Measurements from ENCODE around the gene DOCK9. TPM values are rescaled to one million over a fixed set of nuclear protein-coding genes. Genes with fewer than 3 reads are reported as not detected.
A peak's percentile ranks its signal among the peaks of the same experiment; 100 is the strongest.

Gene DOCK9
- total RNA-seq, 2 donors from 2014 or later = 25.4 to 26.7 TPM

DNA sequence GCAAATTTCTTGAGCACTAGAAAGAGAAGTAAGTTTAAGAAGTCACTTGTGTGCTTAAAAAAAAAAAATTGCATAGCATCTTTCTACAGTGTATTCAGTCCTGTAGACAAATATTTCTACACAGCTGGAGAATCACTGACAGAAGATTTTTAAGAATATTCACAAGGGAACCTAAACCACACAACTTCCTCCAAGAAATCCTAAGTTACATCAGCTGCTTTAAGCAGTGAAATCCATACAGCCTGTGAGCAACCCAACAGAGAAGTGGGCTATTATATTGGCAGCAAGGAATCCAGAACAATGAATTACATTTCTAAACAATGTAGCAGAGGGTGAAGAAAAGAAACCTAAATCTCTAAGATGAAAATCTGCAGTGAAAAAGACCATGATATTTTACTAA is 1.5 kb downstream of the DOCK9 start:
- DNase-seq (ENCODE audit: low spot score) (no peak), ATAC-seq (no peak)
- Mint-ChIP-seq H3K4me3 (no peak overlapping the region), H3K4me1 (ENCODE audit: low read depth in 2 of 2) (peaks cover 13 to 14% of the 10 kb centered on the region in 2 donors), H3K27ac (peak overlapping the region in 1 of 2 donors; percentile 30), H3K9me3 (no peaks in the 10 kb centered on the region), H3K36me3 (no peaks in the 10 kb centered on the region), H3K27me3 (no peaks in the 10 kb centered on the region)

DNA sequence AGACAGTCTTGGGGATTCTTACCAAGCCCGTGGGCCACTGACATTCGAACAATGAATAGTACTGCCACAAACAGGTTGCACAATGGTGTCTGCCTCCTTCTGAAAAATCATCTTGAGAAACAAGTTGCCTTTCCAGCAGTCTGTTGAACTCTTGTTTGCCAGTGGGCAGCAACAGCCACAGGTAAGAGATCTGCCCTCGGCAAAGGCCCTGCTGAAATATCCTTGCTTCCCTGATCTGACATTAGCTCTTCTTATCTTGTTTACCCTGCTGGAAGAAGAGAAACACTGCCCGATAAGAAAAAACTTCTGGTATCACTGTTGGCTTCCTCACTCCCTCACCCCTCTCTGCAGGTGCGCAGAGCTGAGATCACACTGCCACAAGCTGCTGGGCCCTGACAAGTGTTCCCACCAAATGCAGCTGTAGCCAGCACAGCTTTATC is 2.0 kb downstream of the DOCK9 start:
- Mint-ChIP-seq H3K4me3 (no peak overlapping the region), H3K9me3 (no peaks in the 10 kb centered on the region), H3K36me3 (no peaks in the 10 kb centered on the region), H3K27ac (peak overlapping the region in 1 of 2 donors; percentile 30), H3K27me3 (no peaks in the 10 kb centered on the region), H3K4me1 (ENCODE audit: low read depth in 2 of 2) (peaks cover 12% of the 10 kb centered on the region in 2 donors)
- no peak for ATAC-seq
- no peak for DNase-seq (ENCODE audit: low spot score)

DNA sequence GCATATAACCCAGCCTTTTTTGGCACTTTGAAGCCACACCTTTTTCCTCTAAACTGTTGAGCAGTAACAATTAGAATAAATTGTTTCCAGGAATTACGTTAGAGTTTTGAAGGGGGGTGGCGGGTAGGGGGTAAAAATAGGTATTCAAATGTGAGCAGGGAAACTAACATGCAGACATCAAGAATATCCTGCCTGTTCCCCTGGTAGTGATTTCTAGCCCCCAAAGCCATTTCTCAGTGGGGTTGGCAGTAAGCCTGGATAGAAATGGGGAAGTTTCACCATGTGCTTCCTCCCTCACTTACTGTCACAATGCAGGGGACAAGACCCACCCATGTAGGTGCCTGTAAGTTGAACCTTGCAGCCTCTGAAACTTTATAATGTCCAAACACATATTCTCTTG is 3.8 kb downstream of the DOCK9 start:
- Mint-ChIP-seq H3K4me3 (no peak overlapping the region), H3K27ac (no peak overlapping the region), H3K9me3 (no peaks in the 10 kb centered on the region), H3K27me3 (no peaks in the 10 kb centered on the region), H3K36me3 (no peaks in the 10 kb centered on the region), H3K4me1 (ENCODE audit: low read depth in 2 of 2) (peaks cover 16 to 18% of the 10 kb centered on the region in 2 donors)
- no peak for ATAC-seq
- DNase-seq (ENCODE audit: low spot score) = no peak

DNA sequence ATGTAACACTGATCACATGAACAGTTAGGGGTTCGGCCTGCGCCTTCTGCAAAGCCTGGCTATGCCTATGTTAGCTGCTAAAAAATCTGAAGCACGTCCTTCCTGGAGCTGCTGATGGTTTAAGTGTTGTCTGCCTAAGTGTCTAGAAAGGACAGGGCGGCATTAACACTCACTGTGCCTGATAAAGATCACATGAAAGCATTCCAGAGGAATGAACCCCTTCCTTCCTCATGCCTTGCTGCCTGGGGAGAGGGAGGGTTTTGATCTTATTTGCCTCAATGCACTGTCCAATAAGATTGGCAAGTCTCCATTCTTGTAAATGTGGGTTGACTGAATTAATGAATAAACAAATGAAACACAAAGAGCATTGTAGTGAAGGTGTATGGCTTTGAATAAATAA is 5.2 kb downstream of the DOCK9 start:
- ATAC-seq = no peak
- H3K27me3 Mint-ChIP-seq = no peaks in the 10 kb centered on the region
- no peaks in the 10 kb centered on the region for H3K9me3 Mint-ChIP-seq
- H3K4me1 Mint-ChIP-seq (ENCODE audit: low read depth in 2 of 2) = peaks cover 16 to 18% of the 10 kb centered on the region in 2 donors
- no peak overlapping the region for H3K4me3 Mint-ChIP-seq
- H3K36me3 Mint-ChIP-seq = no peaks in the 10 kb centered on the region
- DNase-seq (ENCODE audit: low spot score) = no peak
- H3K27ac Mint-ChIP-seq = no peak overlapping the region

DNA sequence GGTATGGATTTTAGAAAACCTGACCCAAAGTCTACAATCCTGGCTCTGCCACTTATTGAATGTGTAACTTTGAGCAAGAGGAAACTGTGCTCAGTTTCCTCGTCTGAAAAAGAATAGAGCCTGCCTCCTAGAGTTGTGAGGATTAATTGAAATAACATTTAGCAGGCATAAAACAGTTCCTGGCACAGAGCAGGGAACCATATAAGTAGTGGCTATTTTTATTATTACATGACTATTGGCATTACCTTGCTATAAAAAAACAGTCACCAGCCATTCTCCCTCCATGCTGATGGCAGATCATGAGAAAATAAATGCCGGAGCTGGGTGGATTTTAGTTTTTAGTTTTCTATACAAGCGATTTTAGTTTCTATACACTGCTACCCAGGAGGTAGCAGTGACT is 5.8 kb downstream of the DOCK9 start:
- ATAC-seq (no peak), DNase-seq (ENCODE audit: low spot score) (no peak)
- Mint-ChIP-seq H3K36me3 (no peaks in the 10 kb centered on the region), H3K9me3 (no peaks in the 10 kb centered on the region), H3K27ac (no peak overlapping the region), H3K4me3 (no peak overlapping the region), H3K4me1 (ENCODE audit: low read depth in 2 of 2) (peaks cover 13 to 18% of the 10 kb centered on the region in 2 donors), H3K27me3 (no peaks in the 10 kb centered on the region)

DNA sequence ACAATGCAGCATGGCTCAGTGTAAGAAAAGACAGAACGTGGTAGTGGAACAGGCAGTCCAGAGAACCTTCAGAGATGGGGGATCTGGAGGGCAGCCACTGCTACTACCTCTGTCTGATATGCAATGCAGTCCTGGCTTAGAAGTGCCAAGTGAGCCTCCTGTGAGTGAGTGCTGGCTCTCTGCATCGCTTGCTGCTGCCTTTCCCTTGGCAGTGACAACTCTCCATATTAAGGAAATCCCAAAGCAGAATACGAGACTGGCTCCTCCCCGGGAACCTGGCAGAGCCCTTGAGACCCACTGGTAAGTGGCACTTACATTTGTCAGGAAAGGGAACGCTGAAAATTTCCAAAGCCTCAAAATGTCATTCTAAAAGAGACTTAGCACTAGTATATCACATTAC is 7.5 kb downstream of the DOCK9 start:
- Mint-ChIP-seq H3K4me3 (no peak overlapping the region), H3K4me1 (ENCODE audit: low read depth in 2 of 2) (peaks cover 5 to 6% of the 10 kb centered on the region in 2 donors), H3K9me3 (no peaks in the 10 kb centered on the region), H3K36me3 (no peaks in the 10 kb centered on the region), H3K27me3 (no peaks in the 10 kb centered on the region), H3K27ac (no peak overlapping the region)
- DNase-seq (ENCODE audit: low spot score) (no peak), ATAC-seq (no peak)

DNA sequence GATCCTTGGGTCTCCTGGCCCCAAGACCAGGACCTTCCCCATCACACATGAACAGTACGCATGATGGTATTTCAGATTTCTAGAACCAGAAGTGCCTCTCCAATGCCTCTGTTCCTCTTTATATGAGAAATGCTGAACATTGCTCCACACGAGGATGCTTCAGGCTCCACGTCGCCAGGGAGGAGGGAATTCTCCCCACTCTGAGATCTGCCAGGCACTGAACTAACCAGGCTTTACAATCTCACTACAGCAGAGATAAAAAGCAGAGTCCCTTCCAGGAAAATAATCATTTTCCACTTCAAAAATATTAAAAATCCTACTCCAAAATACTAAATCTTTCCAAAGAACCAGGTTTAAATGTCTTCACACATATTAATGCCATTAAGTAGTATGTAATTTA is 10.4 kb downstream of the DOCK9 start:
- Mint-ChIP-seq H3K4me1 (ENCODE audit: low read depth in 2 of 2) (peaks cover 5 to 6% of the 10 kb centered on the region in 2 donors), H3K4me3 (no peak overlapping the region), H3K36me3 (no peaks in the 10 kb centered on the region), H3K9me3 (no peaks in the 10 kb centered on the region), H3K27ac (no peak overlapping the region), H3K27me3 (no peaks in the 10 kb centered on the region)
- ATAC-seq (no peak), DNase-seq (ENCODE audit: low spot score) (no peak)

DNA sequence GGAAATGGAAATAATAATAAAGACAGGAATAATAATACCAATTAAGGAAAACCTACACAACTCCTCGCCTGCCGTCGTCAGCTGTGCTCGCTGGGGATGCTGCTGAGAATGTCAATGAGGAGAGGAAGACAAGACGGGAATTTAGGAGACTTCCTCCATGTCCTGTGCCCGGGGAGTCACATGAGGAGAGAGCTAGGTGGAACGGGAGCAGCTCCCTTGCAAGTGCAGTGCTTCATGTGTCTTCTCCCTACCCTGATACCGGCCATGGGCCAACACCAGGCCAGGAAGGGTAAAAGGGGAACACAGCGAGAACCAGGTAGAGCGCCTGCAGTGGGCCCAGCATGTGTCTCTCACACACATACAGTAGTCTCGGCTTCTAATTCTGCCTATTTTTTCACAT is 11.8 kb downstream of the DOCK9 start:
- no peak overlapping the region for H3K27ac Mint-ChIP-seq
- no peaks in the 10 kb centered on the region for H3K9me3 Mint-ChIP-seq

DNA sequence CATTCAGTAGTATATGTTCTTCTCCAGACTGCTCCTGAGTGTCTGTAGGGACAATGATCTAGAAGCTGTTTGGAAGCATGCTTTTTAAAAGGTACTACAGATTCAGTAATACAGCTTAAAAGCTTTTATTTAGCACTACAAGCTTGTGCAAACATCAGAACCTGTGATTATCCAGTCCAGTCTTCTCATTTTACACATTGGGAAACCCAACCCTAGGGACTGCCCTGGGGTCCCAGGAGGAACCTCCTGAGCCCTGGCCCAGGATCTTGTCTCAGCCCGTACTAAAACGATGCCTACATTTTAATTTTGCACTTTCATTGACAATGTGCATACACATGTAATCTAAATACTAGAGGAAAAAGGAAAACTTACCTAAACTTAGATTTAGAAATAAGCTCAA is 12.5 kb downstream of the DOCK9 start:
- H3K36me3 Mint-ChIP-seq = no peaks in the 10 kb centered on the region
- no peaks in the 10 kb centered on the region for H3K9me3 Mint-ChIP-seq
- H3K4me1 Mint-ChIP-seq (ENCODE audit: low read depth in 2 of 2) = peaks cover 5 to 6% of the 10 kb centered on the region in 2 donors
- no peak overlapping the region for H3K27ac Mint-ChIP-seq
- no peak overlapping the region for H3K4me3 Mint-ChIP-seq
- DNase-seq (ENCODE audit: low spot score) (no peak), ATAC-seq (no peak)
- H3K27me3 Mint-ChIP-seq = no peaks in the 10 kb centered on the region

More for the DNA sequence above, 11.8 kb downstream of the DOCK9 start:
- no peak for DNase-seq (ENCODE audit: low spot score)
- Mint-ChIP-seq H3K36me3 (no peaks in the 10 kb centered on the region), H3K4me3 (no peak overlapping the region), H3K27me3 (no peaks in the 10 kb centered on the region), H3K4me1 (ENCODE audit: low read depth in 2 of 2) (peaks cover 5 to 6% of the 10 kb centered on the region in 2 donors)
- no peak for ATAC-seq

DNA sequence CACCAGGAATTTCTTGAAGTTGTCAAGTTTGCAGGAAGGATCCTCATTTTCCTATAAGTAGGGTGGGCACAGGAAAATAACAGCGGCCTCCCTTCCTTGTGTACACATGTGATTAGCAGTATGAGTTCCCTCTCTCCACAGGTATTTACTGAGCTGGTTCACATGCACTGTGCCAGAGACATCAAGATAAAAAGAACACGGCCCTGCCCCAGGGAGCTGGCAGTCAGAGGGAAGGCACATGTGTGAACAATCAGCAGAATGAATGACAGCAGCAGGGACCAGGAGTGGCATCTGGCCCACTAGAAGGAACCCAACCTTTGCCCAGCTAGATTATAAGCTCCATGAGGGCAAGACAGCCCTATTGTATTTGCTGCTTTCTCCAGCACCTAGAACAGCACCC is 13.9 kb downstream of the DOCK9 start:
- no peaks in the 10 kb centered on the region for H3K9me3 Mint-ChIP-seq
- no peaks in the 10 kb centered on the region for H3K27me3 Mint-ChIP-seq
- no peak overlapping the region for H3K27ac Mint-ChIP-seq

DNA sequence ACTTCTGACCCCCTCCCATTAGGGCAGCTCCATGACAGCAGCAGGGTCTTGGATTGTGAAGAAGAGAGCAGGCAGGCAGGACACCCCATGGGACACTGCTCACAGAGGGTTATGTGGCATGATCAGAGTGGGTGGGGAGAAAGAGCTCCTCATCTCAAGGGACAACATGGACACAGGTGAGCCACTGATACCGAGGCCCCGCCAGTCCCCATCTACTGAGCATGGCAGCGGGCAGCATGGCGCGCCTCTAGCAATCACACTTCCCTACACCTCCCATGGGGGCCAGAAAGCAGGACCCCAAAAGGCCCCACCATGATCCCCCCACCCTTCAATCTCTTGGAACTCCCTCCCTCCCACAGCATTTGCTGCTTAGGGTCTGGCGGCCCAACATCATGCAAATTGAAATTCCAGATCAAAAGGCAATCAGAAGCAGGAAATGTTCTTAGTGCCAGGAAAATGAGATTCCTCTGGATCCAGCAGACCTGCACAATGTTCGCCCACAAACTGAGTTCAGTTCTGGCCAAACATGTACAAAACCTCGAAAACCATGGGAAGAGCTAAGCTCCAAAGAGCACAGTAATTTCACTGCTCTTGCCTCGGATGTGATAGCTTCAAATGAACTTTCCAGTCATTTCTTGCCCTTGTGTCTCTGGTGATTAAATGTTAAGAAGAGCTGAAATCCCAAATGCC is 14.8 kb downstream of the DOCK9 start:
- Mint-ChIP-seq H3K9me3 (no peaks in the 10 kb centered on the region), H3K36me3 (no peaks in the 10 kb centered on the region), H3K4me3 (no peak overlapping the region), H3K27ac (no peak overlapping the region), H3K27me3 (no peaks in the 10 kb centered on the region), H3K4me1 (ENCODE audit: low read depth in 2 of 2) (peaks cover 0 to 6% of the 10 kb centered on the region in 2 donors)
- no peak for DNase-seq (ENCODE audit: low spot score)
- ATAC-seq = no peak

More for the DNA sequence above, 13.9 kb downstream of the DOCK9 start:
- DNase-seq (ENCODE audit: low spot score) (no peak), ATAC-seq (no peak)
- Mint-ChIP-seq H3K4me1 (ENCODE audit: low read depth in 2 of 2) (peaks cover 0 to 6% of the 10 kb centered on the region in 2 donors), H3K36me3 (no peaks in the 10 kb centered on the region), H3K4me3 (no peak overlapping the region)

DNA sequence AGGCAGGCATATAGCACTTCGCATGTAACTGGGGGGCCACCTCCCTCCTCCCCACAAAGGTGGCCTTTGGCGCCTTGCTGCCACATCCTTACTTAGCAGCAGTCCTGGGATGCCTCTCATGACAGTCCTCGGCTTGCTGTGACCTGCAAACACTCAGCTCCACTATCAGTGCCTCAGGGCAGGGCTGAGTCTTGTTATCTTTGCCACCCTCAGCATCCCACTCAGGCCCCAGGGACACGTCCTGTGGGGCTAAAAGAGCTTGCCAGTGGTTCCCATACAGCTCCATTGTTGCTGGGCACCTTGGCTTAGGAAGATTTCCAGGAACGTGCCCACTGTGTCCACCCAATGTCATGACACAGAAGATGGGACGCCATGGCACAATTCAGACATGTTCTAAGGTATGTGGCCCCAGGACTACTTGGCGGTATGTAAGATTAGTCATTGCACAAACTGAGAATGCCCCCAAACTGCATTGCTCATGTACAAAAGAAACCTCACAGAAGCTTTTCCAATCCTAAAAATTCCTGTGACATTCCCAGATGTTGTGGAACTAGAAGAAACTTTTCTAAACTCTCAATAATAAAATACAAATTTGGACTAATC is 16.3 kb downstream of the DOCK9 start:
- H3K27me3 Mint-ChIP-seq = no peaks in the 10 kb centered on the region
- H3K4me1 Mint-ChIP-seq (ENCODE audit: low read depth in 2 of 2) = peaks cover 0 to 6% of the 10 kb centered on the region in 2 donors
- DNase-seq (ENCODE audit: low spot score) (no peak), ATAC-seq (no peak)
- H3K4me3 Mint-ChIP-seq = no peak overlapping the region
- H3K36me3 Mint-ChIP-seq = no peaks in the 10 kb centered on the region
- no peak overlapping the region for H3K27ac Mint-ChIP-seq
- no peaks in the 10 kb centered on the region for H3K9me3 Mint-ChIP-seq

DNA sequence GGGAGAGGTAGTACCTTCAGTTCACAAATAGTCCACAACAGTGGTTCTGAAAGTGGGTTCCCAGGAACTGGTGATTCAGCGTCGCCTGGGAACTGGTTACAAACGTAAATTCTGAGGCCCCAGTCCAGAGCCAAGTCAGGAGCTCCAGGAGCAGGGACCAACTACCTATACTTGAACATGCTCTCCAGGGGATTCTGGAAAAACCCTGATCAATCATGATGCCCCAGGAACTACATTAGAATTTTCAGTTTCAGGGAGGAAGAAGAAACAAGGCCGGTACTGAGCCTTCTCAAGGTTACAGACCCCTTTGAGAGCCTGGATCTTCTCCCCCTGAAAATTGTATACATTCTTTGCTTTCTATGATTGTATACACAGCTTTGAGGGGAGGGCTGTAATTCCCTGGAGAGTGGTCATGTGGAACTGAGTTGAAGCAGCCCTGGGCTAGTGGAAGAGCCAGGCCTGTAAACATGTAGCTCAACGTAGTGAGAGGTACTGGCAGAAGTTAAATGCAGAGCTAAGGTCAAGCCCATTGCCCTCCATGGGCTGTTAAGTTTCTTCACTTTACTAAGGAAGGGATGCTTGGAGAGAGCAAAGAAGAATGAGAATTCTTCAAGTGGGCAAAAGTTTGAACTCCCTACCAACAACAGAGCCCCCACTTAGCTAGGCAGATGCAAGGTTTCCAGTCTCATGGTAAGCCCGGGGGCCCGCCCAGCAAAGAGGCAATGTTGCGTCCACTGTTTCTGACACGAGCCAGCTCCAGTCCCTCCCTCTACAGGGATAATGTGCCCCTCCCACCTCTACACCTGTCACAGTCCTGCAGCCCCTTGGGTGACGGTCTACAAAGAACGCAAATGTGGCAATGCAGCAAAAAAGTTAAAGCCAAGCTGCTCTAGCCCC is 17.0 kb downstream of the DOCK9 start:
- Mint-ChIP-seq H3K27ac (no peak overlapping the region), H3K27me3 (no peaks in the 10 kb centered on the region), H3K9me3 (no peaks in the 10 kb centered on the region), H3K4me3 (no peak overlapping the region), H3K36me3 (no peaks in the 10 kb centered on the region), H3K4me1 (ENCODE audit: low read depth in 2 of 2) (peaks cover 0 to 6% of the 10 kb centered on the region in 2 donors)
- ATAC-seq (no peak), DNase-seq (ENCODE audit: low spot score) (no peak)

Measured in natural killer cell treated with Interleukin-12 subunit alpha and Interleukin-12 subunit beta and Interleukin-15 and Interleukin-18, amount 100 ng/mL, for 72 hours (primary cell).